ENCODE data around the gene MRPL14.
"Not testable (repeated sequence)": the region's sequence is repeated elsewhere in the genome, so short reads cannot be mapped to it uniquely, and the experiment has no call there.

MRPL14 gene

DNA sequence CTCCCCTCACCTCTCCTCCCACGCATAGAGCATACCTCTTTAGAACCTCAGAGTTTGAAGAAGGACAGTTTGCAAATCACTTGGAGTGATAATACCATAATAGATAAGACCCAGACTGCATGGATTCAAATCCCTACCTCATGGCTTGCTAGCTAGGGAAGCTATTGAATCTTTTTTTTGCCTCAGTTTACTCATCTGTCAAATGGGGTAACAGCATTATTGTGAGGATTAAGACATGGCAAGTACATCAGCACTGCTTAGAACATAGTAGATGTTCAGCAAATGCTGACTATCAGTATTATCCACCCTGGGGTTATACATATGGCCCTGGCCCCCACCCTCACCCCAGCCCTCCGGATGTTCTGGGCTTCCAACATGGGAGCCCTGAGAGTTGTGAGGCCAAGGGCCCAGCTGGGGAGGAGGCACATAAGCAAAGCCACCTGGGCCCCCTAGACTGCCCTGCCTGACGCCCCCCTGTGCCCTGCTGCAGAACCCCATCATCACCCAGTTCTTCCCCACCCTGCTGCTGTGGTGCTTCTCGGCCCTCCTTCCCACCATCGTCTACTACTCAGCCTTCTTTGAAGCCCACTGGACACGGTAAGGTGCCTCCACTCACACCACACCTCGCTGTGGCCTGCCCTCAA lies 22.2 kb upstream of the MRPL14 start:
- no peak for DNase-seq (ENCODE audit: low read depth)
- TF ChIP-seq, protein P1, sequence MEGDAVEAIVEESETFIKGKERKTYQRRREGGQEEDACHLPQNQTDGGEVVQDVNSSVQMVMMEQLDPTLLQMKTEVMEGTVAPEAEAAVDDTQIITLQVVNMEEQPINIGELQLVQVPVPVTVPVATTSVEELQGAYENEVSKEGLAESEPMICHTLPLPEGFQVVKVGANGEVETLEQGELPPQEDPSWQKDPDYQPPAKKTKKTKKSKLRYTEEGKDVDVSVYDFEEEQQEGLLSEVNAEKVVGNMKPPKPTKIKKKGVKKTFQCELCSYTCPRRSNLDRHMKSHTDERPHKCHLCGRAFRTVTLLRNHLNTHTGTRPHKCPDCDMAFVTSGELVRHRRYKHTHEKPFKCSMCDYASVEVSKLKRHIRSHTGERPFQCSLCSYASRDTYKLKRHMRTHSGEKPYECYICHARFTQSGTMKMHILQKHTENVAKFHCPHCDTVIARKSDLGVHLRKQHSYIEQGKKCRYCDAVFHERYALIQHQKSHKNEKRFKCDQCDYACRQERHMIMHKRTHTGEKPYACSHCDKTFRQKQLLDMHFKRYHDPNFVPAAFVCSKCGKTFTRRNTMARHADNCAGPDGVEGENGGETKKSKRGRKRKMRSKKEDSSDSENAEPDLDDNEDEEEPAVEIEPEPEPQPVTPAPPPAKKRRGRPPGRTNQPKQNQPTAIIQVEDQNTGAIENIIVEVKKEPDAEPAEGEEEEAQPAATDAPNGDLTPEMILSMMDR (conservative IDR thresholded peaks at IDR 0.05; ENCODE audit: low read depth, low read length): no peak
- H3K4me3 ChIP-seq (ENCODE audit: low read depth, low read length): no peak overlapping the region

DNA sequence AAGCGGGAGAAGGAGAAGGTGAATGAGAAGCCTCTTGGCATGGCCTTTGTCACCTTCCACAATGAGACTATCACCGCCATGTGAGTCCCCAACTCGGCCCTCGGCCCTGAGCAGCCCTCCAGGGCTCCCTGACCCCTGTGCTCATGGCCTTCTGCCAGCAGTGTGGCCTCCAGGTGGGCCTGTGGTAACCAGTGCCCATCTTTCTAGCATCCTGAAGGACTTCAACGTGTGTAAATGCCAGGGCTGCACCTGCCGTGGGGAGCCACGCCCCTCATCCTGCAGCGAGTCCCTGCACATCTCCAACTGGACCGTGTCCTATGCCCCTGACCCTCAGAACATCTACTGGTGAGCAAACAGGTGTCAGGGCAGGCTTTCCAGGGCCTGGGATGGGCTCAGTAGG lies 21.1 kb upstream of the MRPL14 start:
- no peak overlapping the region for H3K4me3 ChIP-seq (ENCODE audit: low read depth, low read length)
- no peak for DNase-seq (ENCODE audit: low read depth)
- TF ChIP-seq, protein P1 (conservative IDR thresholded peaks at IDR 0.05; ENCODE audit: low read depth, low read length): no peak

DNA sequence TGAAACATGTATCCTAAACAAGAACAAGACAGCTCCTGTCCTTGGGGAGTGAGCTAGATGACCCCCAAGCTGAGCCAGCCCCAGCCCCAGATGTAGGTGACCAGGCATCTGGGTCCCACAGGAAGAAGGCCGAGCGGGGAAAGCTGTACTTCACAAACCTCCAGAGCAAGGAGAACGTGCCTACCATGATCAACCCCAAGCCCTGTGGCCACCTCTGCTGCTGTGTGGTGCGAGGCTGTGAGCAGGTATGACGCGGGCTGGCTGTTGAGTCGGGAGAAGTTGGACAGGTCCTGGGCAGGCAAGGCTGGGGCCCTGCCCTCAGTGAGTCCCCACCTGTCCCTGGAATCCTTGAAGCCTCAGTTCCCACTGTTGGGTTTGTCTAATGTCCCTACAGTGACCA lies 20.0 kb upstream of the MRPL14 start:
- no peak for DNase-seq (ENCODE audit: low read depth)
- H3K4me3 ChIP-seq (ENCODE audit: low read depth, low read length): no peak overlapping the region
- TF ChIP-seq, protein P1 (conservative IDR thresholded peaks at IDR 0.05; ENCODE audit: low read depth, low read length): no peak

DNA sequence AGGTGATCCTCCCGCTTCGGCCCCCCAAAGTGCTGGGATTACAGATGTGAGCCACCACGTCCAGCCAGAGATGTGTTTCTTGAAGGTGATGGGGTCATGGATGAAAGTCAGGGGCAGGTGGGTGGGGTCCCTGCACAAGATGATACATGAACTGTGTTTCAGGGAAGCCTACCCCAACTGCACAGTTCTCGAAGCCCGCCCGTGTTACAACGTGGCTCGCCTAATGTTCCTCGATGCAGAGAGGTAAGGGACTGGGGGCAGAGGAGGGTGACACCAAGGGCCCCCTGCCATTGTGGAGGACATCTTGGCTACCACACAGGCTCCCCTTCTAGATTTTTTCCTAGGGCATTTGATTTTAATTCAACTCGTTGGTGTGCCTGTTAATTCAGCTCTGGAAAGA lies 19.4 kb upstream of the MRPL14 start:
- TF ChIP-seq, protein P1 (conservative IDR thresholded peaks at IDR 0.05; ENCODE audit: low read depth, low read length): no peak
- no peak overlapping the region for H3K4me3 ChIP-seq (ENCODE audit: low read depth, low read length)
- no peak for DNase-seq (ENCODE audit: low read depth)

DNA sequence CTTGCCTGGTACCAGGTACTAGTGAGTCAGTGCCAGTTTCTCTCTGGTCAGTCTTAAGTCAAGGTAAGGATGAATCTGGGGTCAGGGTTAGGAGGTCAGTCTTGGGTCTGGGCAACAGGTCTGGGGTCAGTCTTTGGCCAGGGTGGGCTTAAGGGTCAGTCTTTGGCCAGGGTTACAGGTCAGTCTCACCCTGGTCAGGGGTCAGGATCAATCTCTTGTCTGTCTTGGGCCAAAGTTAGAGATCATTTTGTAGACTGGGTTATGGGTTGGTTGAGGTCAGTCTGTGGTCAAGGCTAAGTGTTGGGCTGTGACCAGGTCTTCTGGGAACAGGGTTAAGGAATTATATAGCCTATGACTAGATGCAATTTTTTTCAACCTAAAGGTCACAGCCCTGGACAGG lies 18.6 kb upstream of the MRPL14 start:
- no peak overlapping the region for H3K4me3 ChIP-seq (ENCODE audit: low read depth, low read length)
- TF ChIP-seq, protein P1 (conservative IDR thresholded peaks at IDR 0.05; ENCODE audit: low read depth, low read length): no peak
- no peak for DNase-seq (ENCODE audit: low read depth)

DNA sequence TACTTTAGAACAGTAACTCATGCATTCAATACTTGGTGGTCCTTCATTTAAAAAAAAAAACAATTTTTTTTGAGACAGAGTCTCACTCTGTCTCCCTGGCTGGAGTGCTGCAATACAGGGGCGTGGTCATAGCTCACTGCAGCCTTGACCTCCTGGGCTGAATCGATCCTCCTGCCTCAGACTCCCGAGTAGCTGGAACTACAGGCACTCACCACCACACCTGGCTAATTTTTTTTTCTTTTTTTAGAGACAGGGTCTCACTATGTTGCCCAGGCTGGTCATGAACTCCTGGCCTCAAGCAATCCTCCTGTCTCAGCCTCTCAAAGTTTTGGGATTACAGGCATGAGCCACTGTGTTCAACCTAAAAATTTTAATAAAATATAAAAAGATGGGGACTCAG lies 17.3 kb upstream of the MRPL14 start:
- DNase-seq (ENCODE audit: low read depth); H3K4me3 ChIP-seq (ENCODE audit: low read depth, low read length): not testable (repeated sequence)

DNA sequence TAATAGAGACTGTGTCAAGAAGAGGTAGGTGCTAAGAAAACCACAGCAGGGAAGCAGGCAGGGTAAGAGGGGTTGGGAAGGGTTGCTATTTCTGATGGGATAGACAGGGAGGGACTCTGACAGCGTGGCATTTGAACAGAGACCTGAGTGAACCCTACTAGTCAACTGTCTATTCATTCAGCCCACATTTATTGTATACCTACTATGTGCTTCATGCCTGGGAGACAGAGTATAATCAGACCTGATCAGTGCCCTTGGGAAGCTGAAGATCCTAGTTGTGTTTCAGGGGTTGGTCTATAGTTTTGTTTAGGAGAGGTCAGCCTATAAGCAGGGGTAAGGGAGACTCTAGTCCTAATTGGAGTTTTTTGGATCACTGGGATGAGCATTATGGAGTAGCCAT lies 16.5 kb upstream of the MRPL14 start:
- no peak overlapping the region for H3K4me3 ChIP-seq (ENCODE audit: low read depth, low read length)
- DNase-seq (ENCODE audit: low read depth): no peak
- TF ChIP-seq, protein P1 (conservative IDR thresholded peaks at IDR 0.05; ENCODE audit: low read depth, low read length): no peak

All from choroid plexus epithelial cell (primary cell).